Peyer's patch (tissue), 4 donors: ENCODE measurements around the gene DOK5.

Source experiments
- POLR2A ChIP-seq, 2 donors: fragments of 450-650 bp; IDR thresholded peaks; one replicate each; pipeline ENCODE4 v1.5.1; 2017; ENCODE audit warnings: antibody characterized with exemption in 2 of 2, mild to moderate bottlenecking in 2 of 2, moderate library complexity in 2 of 2
- TF ChIP-seq, protein P1 (sequence below), 6 experiments: fragments of 450-650 bp in 4 of 6; fragments of 200-600 bp in 2 of 6; sonication (generic) in 1 of 6; IDR thresholded peaks; one replicate each; pipeline ENCODE4 v1.5.1; 2017 to 2019; ENCODE audit warnings: antibody characterized with exemption in 6 of 6, mild to moderate bottlenecking in 3 of 6, moderate library complexity in 1 of 6

DNA sequence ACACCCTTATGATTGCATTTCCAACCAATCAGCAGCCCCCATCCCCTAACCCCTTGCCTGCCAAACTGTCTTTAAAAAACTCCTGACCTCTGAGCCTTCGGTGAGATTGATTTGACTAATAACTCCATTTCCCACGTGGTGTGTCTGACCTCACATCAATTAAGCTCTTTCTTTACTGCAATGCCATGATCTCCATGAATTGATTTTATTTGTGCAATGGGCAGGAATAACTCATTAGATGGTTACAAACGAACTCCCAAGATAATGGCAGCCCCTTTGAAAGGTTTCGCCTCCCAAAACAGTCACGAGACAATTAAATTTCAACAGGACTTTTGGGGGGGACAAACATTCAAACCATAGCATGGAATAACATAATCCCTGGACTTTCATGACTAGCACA is 161.2 kb downstream of the DOK5 start:
- TF ChIP-seq, protein P1, sequence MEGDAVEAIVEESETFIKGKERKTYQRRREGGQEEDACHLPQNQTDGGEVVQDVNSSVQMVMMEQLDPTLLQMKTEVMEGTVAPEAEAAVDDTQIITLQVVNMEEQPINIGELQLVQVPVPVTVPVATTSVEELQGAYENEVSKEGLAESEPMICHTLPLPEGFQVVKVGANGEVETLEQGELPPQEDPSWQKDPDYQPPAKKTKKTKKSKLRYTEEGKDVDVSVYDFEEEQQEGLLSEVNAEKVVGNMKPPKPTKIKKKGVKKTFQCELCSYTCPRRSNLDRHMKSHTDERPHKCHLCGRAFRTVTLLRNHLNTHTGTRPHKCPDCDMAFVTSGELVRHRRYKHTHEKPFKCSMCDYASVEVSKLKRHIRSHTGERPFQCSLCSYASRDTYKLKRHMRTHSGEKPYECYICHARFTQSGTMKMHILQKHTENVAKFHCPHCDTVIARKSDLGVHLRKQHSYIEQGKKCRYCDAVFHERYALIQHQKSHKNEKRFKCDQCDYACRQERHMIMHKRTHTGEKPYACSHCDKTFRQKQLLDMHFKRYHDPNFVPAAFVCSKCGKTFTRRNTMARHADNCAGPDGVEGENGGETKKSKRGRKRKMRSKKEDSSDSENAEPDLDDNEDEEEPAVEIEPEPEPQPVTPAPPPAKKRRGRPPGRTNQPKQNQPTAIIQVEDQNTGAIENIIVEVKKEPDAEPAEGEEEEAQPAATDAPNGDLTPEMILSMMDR (IDR thresholded peaks at IDR 0.05): no peak
- no peak for TF ChIP-seq POLR2A (IDR thresholded peaks at IDR 0.05)
